ENCODE measurements around the gene SARS1.

Gene SARS1

DNA sequence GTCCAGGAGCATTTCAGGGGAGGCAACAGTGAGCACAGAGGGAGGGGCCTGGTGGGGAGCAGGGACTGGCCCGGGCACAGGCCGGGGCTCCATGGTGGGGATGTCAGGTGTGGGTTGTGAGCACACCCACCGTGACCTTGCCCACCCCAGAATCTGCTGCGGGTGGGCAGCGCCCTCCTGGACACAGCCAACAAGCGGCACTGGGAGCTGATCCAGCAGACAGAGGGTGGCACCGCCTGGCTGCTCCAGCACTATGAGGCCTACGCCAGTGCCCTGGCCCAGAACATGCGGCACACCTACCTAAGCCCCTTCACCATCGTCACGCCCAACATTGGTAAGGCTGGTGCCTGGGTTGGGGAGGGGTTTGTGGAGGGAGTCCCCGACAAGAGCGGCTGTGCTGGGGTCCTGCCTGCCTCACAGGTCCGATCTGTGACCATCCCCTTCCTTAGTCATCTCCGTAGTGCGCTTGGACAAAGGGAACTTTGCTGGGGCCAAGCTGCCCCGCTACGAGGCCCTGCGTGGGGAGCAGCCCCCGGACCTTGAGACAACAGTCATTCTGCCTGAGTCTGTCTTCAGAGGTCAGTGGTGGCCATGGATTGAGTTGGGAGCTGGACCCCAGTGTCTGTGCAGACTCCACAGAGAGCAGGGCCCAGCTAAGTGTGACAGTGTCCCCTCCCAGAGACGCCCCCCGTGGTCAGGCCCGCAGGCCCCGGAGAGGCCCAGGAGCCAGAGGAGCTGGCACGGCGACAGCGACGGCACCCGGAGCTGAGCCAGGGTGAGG, 54.9 kb downstream of the SARS1 start:
- no peaks in the 10 kb centered on the region for H3K9me3 Mint-ChIP-seq
- ATAC-seq, result no peak
- H3K36me3 Mint-ChIP-seq, result no peaks in the 10 kb centered on the region
- H3K27ac Mint-ChIP-seq, result no peak overlapping the region
- no peak for DNase-seq (ENCODE audit: low spot score in 2 of 2)
- H3K4me1 Mint-ChIP-seq, result peaks cover 3% of the 10 kb centered on the region
- no peak overlapping the region for H3K4me3 Mint-ChIP-seq

GRCh38 chr1:109269212-109269980, 55.7 kb downstream of the SARS1 start:
- Mint-ChIP-seq H3K27ac (no peak overlapping the region), H3K36me3 (no peaks in the 10 kb centered on the region), H3K9me3 (no peaks in the 10 kb centered on the region), H3K4me1 (no peaks in the 10 kb centered on the region), H3K4me3 (no peak overlapping the region)
- no peak for ATAC-seq
- no peak for DNase-seq (ENCODE audit: low spot score in 2 of 2)

- Mint-ChIP-seq H3K9me3 (no peaks in the 10 kb centered on the region), H3K4me1 (no peaks in the 10 kb centered on the region), H3K36me3 (no peaks in the 10 kb centered on the region), H3K4me3 (no peak overlapping the region), H3K27ac (peak overlapping the region; percentile 70)
- DNase-seq (ENCODE audit: low spot score in 2 of 2) (no peak), ATAC-seq (no peak)
These were observed 56.4 kb downstream of the SARS1 start for GRCh38 chr1:109269981-109270622.

DNA sequence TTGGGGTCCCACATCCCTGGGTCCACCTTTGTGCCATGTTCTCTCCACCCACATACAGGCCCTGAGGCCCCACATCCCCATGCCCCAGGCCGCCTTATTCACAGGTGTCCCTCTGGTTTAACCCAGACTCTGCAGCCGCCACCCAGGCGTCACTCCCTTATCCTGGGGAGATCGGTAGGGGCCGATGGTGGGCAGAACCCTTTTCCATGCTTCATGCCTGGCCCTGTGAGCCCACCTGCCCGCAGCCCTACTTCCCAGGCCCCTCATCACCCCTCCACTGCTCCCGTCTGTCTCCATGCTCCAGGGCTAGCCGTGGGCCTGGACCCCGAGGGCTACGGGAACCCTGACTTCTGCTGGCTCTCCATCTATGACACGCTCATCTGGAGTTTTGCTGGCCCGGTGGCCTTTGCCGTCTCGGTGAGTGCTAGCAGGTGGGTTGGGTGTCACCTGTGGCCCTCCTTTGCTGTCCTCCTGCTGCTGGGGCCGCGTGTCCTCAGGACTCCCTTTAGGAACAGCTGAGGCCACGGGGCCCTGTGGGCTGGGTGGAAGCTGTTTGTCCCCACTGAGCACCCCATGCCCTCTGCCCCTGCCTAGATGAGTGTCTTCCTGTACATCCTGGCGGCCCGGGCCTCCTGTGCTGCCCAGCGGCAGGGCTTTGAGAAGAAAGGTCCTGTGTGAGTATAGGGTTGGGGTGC, 57.1 kb downstream of the SARS1 start:
- peak overlapping the region; percentile 70 for H3K27ac Mint-ChIP-seq
- no peak for ATAC-seq
- H3K36me3 Mint-ChIP-seq, result no peaks in the 10 kb centered on the region
- no peaks in the 10 kb centered on the region for H3K9me3 Mint-ChIP-seq
- no peaks in the 10 kb centered on the region for H3K4me1 Mint-ChIP-seq
- DNase-seq (ENCODE audit: low spot score in 2 of 2), result no peak
- H3K4me3 Mint-ChIP-seq, result no peak overlapping the region

DNA sequence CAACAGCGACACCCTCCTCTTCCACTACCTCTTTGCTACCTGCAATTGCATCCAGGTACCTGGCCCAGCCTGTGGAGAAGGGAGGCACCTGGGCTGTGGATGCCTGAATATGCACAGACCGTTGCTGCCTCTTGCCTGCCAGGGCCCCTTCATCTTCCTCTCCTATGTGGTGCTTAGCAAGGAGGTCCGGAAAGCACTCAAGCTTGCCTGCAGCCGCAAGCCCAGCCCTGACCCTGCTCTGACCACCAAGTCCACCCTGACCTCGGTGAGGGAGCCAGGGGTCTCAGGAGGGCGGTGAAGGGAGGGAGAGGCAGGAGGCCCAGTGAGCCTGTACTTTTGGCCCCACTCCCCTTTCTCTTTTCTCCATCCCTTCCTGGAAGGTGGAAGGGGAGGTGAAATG, 57.7 kb downstream of the SARS1 start:
- no peak overlapping the region for H3K4me3 Mint-ChIP-seq
- no peaks in the 10 kb centered on the region for H3K4me1 Mint-ChIP-seq
- ATAC-seq (no peak), DNase-seq (ENCODE audit: low spot score in 2 of 2) (no peak)
- peak overlapping the region; percentile 70 for H3K27ac Mint-ChIP-seq
- H3K9me3 Mint-ChIP-seq, result no peaks in the 10 kb centered on the region
- H3K36me3 Mint-ChIP-seq, result no peaks in the 10 kb centered on the region

DNA sequence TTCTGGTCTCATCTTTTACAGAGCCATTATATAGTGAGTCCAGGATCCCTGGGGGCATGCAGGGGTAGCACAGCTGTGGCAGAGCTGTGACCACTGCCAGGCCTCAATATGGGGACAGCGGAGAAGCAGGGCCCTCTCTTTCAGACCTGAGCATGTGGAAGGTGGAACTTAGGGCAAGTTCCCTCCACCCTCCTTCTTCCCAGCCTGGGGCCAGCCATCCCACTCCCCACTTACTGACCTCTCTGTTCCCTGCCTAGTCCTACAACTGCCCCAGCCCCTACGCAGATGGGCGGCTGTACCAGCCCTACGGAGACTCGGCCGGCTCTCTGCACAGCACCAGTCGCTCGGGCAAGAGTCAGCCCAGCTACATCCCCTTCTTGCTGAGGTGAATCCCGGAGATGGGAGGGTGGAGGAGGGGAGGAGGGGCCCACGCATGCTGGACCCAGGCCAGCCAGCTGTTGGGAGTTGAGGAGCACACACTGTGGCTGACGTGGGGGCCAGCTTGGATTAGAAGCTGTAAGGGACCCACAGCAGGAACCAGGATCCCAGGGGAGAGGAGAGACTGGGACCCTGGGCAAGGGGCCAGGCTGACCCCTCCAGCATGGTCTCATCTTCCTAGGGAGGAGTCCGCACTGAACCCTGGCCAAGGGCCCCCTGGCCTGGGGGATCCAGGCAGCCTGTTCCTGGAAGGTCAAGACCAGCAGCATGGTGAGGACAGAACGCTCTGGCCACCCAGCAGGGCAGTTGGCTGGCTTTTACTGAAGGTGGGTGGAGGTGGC, 58.5 kb downstream of the SARS1 start:
- DNase-seq (ENCODE audit: low spot score in 2 of 2), result no peak
- H3K9me3 Mint-ChIP-seq, result no peaks in the 10 kb centered on the region

GRCh38 chr1:109272831-109273547, 59.3 kb downstream of the SARS1 start:
- Mint-ChIP-seq H3K27ac (no peak overlapping the region), H3K9me3 (no peaks in the 10 kb centered on the region), H3K4me1 (peaks cover 6% of the 10 kb centered on the region), H3K4me3 (no peak overlapping the region), H3K36me3 (no peaks in the 10 kb centered on the region)
- no peak for DNase-seq (ENCODE audit: low spot score in 2 of 2)
- no peak for ATAC-seq

More for the DNA sequence above, 58.5 kb downstream of the SARS1 start:
- Mint-ChIP-seq H3K27ac (no peak overlapping the region), H3K4me1 (peaks cover 4% of the 10 kb centered on the region), H3K36me3 (no peaks in the 10 kb centered on the region), H3K4me3 (no peak overlapping the region)
- no peak for ATAC-seq

DNA sequence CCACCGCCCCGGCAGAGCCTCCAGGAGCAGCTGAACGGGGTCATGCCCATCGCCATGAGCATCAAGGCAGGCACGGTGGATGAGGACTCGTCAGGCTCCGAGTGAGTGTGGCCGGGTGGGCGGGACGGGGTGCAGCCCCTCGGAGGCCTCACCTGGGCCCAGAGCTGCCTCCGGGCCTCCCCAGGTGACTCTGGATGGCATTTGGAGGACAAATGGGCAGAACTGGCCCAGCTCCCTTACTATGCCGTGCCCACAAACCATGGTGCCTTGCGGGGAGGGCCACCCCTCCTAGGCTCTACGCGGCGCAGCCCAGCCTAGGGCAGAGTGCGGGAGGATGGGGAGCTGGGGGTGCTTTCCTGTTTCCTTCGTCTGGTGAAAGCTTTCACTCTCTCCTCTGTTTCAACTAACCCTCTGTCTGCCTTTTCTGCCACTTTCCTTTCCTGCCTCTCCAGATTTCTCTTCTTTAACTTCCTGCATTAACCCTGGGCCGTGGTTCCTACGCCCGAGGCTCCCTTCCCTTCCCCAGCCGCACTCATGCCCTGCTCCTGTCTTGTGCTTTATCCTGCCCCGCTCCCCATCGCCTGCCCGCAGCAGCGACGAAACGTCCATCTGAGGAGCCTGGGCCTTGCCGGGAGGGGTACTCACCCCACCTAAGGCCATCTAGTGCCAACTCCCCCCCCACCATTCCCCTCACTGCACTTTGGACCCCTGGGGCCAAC, 60.0 kb downstream of the SARS1 start:
- DNase-seq (ENCODE audit: low spot score in 2 of 2), result no peak
- H3K4me1 Mint-ChIP-seq, result peaks cover 6% of the 10 kb centered on the region
- no peaks in the 10 kb centered on the region for H3K36me3 Mint-ChIP-seq
- no peak overlapping the region for H3K27ac Mint-ChIP-seq
- no peaks in the 10 kb centered on the region for H3K9me3 Mint-ChIP-seq
- no peak for ATAC-seq
- no peak overlapping the region for H3K4me3 Mint-ChIP-seq

DNA sequence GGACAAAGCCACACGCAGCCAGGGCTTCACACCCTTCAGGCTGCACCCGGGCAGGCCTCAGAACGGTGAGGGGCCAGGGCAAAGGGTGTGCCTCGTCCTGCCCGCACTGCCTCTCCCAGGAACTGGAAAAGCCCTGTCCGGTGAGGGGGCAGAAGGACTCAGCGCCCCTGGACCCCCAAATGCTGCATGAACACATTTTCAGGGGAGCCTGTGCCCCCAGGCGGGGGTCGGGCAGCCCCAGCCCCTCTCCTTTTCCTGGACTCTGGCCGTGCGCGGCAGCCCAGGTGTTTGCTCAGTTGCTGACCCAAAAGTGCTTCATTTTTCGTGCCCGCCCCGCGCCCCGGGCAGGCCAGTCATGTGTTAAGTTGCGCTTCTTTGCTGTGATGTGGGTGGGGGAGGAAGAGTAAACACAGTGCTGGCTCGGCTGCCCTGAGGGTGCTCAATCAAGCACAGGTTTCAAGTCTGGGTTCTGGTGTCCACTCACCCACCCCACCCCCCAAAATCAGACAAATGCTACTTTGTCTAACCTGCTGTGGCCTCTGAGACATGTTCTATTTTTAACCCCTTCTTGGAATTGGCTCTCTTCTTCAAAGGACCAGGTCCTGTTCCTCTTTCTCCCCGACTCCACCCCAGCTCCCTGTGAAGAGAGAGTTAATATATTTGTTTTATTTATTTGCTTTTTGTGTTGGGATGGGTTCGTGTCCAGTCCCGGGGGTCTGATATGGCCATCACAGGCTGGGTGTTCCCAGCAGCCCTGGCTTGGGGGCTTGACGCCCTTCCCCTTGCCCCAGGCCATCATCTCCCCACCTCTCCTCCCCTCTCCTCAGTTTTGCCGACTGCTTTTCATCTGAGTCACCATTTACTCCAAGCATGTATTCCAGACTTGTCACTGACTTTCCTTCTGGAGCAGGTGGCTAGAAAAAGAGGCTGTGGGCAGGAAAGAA, 61.1 kb downstream of the SARS1 start:
- H3K27ac Mint-ChIP-seq, result no peak overlapping the region
- H3K4me3 Mint-ChIP-seq, result no peak overlapping the region
- H3K9me3 Mint-ChIP-seq, result no peaks in the 10 kb centered on the region
- DNase-seq (ENCODE audit: low spot score in 2 of 2), result no peak
- no peak for ATAC-seq
- H3K4me1 Mint-ChIP-seq, result peaks cover 6% of the 10 kb centered on the region
- H3K36me3 Mint-ChIP-seq, result peaks cover 10% of the 10 kb centered on the region

- Mint-ChIP-seq H3K9me3 (no peaks in the 10 kb centered on the region), H3K36me3 (peaks cover 11% of the 10 kb centered on the region), H3K4me3 (no peak overlapping the region), H3K4me1 (peaks cover 6% of the 10 kb centered on the region), H3K27ac (no peak overlapping the region)
- DNase-seq (ENCODE audit: low spot score in 2 of 2), result no peak
- ATAC-seq, result no peak
These were observed 62.1 kb downstream of the SARS1 start for GRCh38 chr1:109275706-109276345.

DNA sequence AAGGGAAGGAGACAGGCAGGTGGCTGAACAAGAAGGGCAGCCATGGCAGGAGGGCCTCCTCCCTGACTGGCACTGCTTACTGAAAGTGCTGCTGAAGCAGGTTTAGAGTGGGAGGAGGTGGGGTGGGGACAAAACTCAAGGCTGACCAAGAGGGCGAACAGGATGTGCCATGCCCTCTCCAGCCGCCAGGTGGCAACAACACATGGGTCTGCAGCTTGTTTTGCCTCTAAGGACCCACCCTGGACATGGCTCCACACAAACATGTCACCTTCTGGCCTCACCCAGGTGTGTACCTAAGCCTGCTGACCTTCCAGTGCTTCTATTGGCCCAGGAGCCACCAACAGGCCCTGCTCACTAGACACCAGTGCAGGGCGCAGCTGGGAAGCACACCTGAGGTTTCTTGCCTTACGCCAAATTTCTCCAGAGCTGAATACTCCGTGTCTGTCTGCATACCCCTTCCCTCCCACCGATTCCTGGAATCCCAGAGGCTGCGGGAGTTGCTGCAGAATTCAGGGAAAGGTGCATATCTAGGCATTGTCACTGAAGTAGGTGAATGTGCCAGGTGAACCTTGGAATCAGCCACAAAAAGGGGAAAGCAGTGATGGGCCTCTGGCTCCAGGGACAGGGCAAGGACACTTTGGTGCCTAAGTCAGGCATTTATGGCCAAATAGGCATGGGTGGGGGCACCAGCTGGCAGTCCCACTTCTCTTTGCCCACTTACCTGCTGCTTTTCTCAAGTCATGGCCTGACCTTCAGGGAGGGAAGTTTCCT, 63.9 kb downstream of the SARS1 start:
- Mint-ChIP-seq H3K27ac (peak overlapping the region; percentile 41), H3K4me1 (peaks cover 14% of the 10 kb centered on the region)
- DNase-seq (ENCODE audit: low spot score in 2 of 2), result peak; percentile 64 to 87

More for the DNA sequence above, 63.9 kb downstream of the SARS1 start:
- no peaks in the 10 kb centered on the region for H3K9me3 Mint-ChIP-seq
- ATAC-seq, result peak; percentile 89
- H3K4me3 Mint-ChIP-seq, result no peak overlapping the region
- H3K36me3 Mint-ChIP-seq, result peaks cover 11% of the 10 kb centered on the region
